ENCODE results near the gene PSG1.
"Not testable (repeated sequence)": the region's sequence is repeated elsewhere in the genome, so short reads cannot be mapped to it uniquely, and the experiment has no call there.

DNA sequence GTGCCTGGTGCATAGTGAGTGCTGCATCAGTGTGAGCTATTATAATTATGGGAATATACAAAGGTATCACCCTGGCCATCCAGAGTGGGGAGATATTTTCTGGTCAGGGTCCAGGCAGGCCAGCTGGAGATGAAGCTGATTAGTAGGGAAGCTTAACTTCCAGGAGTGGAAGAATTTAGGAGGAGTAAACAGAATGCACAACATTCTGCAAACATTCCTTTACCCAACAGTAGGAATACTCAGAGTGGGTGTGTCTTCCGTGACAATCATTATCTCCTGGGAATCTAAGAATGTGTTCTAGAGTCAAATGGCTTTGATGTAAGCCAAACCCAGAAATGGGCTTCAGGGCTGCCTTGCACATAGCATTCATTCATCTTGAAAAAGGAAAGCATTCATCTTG lies 19.1 kb upstream of the PSG1 start:
- TF ChIP-seq POLR2A (IDR thresholded peaks at IDR 0.05): not testable (repeated sequence)
- TF ChIP-seq, protein P1, sequence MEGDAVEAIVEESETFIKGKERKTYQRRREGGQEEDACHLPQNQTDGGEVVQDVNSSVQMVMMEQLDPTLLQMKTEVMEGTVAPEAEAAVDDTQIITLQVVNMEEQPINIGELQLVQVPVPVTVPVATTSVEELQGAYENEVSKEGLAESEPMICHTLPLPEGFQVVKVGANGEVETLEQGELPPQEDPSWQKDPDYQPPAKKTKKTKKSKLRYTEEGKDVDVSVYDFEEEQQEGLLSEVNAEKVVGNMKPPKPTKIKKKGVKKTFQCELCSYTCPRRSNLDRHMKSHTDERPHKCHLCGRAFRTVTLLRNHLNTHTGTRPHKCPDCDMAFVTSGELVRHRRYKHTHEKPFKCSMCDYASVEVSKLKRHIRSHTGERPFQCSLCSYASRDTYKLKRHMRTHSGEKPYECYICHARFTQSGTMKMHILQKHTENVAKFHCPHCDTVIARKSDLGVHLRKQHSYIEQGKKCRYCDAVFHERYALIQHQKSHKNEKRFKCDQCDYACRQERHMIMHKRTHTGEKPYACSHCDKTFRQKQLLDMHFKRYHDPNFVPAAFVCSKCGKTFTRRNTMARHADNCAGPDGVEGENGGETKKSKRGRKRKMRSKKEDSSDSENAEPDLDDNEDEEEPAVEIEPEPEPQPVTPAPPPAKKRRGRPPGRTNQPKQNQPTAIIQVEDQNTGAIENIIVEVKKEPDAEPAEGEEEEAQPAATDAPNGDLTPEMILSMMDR (IDR thresholded peaks at IDR 0.05): not testable (repeated sequence)
